Naive B cell (primary cell): ENCODE data around the gene ELOVL2. TPM values are rescaled to one million over a fixed set of nuclear protein-coding genes. Genes with fewer than 3 reads are reported as not detected.

Experiments
- ATAC-seq, 2 donors: fragments of 150-1000 bp; cut with Tn5 transposase; 2 replicates each; pipeline ENCODE4 v1.10.0; 2021; ENCODE audit warnings: low read depth in 2 of 2, mild to moderate bottlenecking in 2 of 2, moderate library complexity in 2 of 2
- DNase-seq: peaks from one replicate; pipeline ENCODE4 v3.0.0; 2022
- H3K27ac Mint-ChIP-seq, 6 donors: one replicate each; pipeline ENCODE4 v1.8.0; 2020 to 2022; ENCODE audit warnings: mild to moderate bottlenecking in 6 of 6, mixed read lengths in 6 of 6, moderate library complexity in 5 of 6, inconsistent platforms in 2 of 6
- H3K27me3 Mint-ChIP-seq, 3 donors: one replicate each; pipeline ENCODE4 v1.8.0; 2021 to 2022; ENCODE audit warnings: mixed read lengths in 3 of 3, mild to moderate bottlenecking in 1 of 3
- H3K36me3 Mint-ChIP-seq, 2 donors: one replicate each; pipeline ENCODE4 v1.8.0; 2020 to 2022; ENCODE audit warnings: mixed read lengths in 2 of 2, inconsistent platforms in 1 of 2, mild to moderate bottlenecking in 1 of 2
- H3K4me1 Mint-ChIP-seq, 3 donors: one replicate each; pipeline ENCODE4 v1.8.0; 2020 to 2022; ENCODE audit warnings: mixed read lengths in 3 of 3, inconsistent platforms in 1 of 3, mild to moderate bottlenecking in 1 of 3, moderate library complexity in 1 of 3
- H3K4me3 Mint-ChIP-seq, 8 donors: one replicate each; pipeline ENCODE4 v1.8.0; 2020 to 2022; ENCODE audit warnings: mild to moderate bottlenecking in 8 of 8, mixed read lengths in 8 of 8, moderate library complexity in 8 of 8, inconsistent platforms in 2 of 8
- H3K9me3 Mint-ChIP-seq, 7 donors: one replicate each; pipeline ENCODE4 v1.8.0; 2020 to 2022; ENCODE audit warnings: mixed read lengths in 7 of 7, mild to moderate bottlenecking in 5 of 7, inconsistent platforms in 2 of 7, moderate library complexity in 1 of 7
- polyA plus RNA-seq, 6 donors: library from polyadenylated mRNA; unstranded; fragments of 300-500 nt; fragmentation: Illumina TruSeq; gene quantifications; one replicate each; pipeline ENCODE4 v1.2.3, GENCODE V29; 2021; ENCODE audit warnings: low read depth in 6 of 6

ELOVL2 gene
- polyA plus RNA-seq, 6 donors from 2014 or later = not detected

DNA sequence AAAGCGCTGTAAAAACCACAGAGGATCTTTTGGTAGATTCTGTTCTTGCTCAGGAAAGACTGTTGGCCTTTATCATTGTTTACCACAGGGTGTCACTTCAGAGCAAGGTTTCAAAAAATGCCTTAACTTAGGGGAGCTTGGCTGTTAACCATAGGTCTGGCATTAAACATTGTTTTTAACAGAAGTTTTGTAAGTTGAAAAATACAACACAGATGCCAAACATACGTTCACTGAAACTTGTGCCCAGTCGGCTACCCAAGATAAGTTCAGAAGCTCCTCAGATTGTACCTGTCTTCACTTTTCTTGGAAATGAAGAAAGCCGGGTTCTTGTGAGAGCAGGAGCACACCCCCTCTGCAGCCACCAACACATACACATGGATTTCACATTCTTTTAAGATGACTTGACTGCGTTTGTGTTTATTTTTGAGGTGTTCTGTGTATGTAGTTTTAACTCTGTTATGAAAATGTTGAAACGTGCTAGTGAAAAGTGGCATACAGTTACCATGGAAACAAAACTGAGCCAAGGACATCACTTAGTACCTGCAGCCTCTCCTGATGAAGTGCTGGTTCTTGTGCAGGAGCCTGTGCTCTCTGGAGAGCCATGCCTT lies 92.3 kb downstream of the ELOVL2 start:
- ATAC-seq = no peak
- no peak overlapping the region for H3K4me3 Mint-ChIP-seq
- no peak for DNase-seq
- no peaks in the 10 kb centered on the region for H3K36me3 Mint-ChIP-seq
- peaks cover 0 to 5% (median 0%) of the 10 kb centered on the region in 7 donors for H3K9me3 Mint-ChIP-seq
- H3K27ac Mint-ChIP-seq = no peak overlapping the region
- H3K4me1 Mint-ChIP-seq = peaks cover 0 to 2% (median 0%) of the 10 kb centered on the region in 3 donors
- H3K27me3 Mint-ChIP-seq = peaks cover 6 to 22% (median 10%) of the 10 kb centered on the region in 3 donors

GRCh38 chr6:10949579-10950490 lies 94.3 kb downstream of the ELOVL2 start:
- Mint-ChIP-seq H3K27me3 (peaks cover 8 to 22% (median 10%) of the 10 kb centered on the region in 3 donors), H3K36me3 (no peaks in the 10 kb centered on the region), H3K9me3 (peaks cover 0 to 5% (median 0%) of the 10 kb centered on the region in 7 donors), H3K4me3 (no peak overlapping the region), H3K27ac (peak overlapping the region in 1 of 6 donors; percentile 15), H3K4me1 (peaks cover 0 to 2% (median 0%) of the 10 kb centered on the region in 3 donors)
- no peak for DNase-seq
- ATAC-seq = no peak

DNA sequence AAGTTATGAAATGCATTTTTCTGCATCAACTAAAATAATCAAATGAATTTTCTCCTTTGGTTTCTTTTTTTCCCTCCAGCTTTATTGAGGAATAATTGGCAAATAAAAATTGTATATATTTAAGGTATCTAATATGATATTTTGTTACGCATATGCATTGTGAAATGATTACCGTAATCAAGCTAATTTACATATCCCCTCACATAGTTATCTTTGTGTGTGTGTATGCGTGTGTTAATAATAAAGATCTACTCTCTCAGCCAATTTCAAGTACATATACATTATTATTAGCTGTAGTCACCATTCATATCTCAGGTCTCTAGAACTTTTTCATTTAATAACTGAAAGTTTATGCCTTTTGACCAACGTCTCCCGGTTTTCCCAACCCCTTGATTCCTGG lies 96.1 kb downstream of the ELOVL2 start:
- ATAC-seq = no peak
- H3K4me3 Mint-ChIP-seq = no peak overlapping the region
- no peaks in the 10 kb centered on the region for H3K4me1 Mint-ChIP-seq
- no peak overlapping the region for H3K27ac Mint-ChIP-seq
- H3K27me3 Mint-ChIP-seq = peaks cover 0 to 22% (median 8%) of the 10 kb centered on the region in 3 donors
- DNase-seq = no peak
- peaks cover 0 to 5% (median 0%) of the 10 kb centered on the region in 7 donors for H3K9me3 Mint-ChIP-seq
- no peaks in the 10 kb centered on the region for H3K36me3 Mint-ChIP-seq

GRCh38 chr6:10945845-10946244 lies 98.3 kb downstream of the ELOVL2 start:
- Mint-ChIP-seq H3K27me3 (peaks cover 0 to 22% (median 4%) of the 10 kb centered on the region in 3 donors), H3K27ac (no peak overlapping the region), H3K4me3 (no peak overlapping the region), H3K9me3 (peaks cover 0 to 9% (median 0%) of the 10 kb centered on the region in 7 donors), H3K36me3 (no peaks in the 10 kb centered on the region), H3K4me1 (no peaks in the 10 kb centered on the region)
- no peak for DNase-seq
- ATAC-seq = no peak

DNA sequence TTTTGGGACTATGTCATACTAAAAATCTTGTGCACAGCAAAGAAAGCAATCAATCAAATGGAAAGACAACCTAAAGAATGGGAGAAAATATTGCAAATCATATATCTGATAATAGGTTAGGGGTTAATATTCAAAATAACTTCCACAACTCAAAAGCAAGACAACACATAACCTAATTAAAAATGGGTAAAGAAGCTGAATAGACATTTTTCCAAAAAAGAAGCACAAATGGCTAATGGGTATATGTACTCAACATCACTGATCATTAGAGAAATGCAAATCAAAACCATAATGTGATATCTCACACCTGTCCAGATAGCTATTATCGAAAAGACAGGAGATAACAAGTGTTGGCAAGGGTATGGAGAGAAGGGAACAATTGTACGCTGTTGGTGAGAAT lies 104.3 kb downstream of the ELOVL2 start:
- Mint-ChIP-seq H3K4me1 (no peaks in the 10 kb centered on the region), H3K27me3 (peaks cover 17 to 21% (median 21%) of the 10 kb centered on the region in 3 donors), H3K4me3 (no peak overlapping the region), H3K27ac (no peak overlapping the region), H3K9me3 (peaks cover 0 to 23% (median 6%) of the 10 kb centered on the region in 7 donors), H3K36me3 (no peaks in the 10 kb centered on the region)
- ATAC-seq (no peak), DNase-seq (no peak)

DNA sequence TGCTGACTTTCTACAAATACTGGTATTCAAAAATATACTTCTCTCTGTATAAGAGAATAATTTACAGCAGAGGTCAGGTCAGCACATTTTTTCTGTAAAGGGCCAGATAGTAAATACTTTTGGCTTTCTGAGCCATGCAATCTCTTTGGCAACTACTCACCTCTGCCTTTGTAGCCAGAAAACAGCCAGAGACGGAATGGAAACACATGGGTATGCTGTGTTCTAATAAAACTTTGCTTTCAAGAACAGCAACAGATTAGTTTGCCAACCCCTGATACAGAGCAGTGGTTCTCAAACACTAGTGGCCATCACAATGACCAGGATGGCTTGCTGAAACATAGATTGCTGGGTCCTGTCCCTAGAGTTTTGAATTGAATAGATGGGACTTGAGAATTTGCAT lies 111.0 kb downstream of the ELOVL2 start:
- Mint-ChIP-seq H3K36me3 (no peaks in the 10 kb centered on the region), H3K4me3 (no peak overlapping the region), H3K27me3 (peaks cover 36 to 44% (median 43%) of the 10 kb centered on the region in 3 donors), H3K4me1 (no peaks in the 10 kb centered on the region), H3K27ac (no peak overlapping the region), H3K9me3 (peaks cover 0 to 6% (median 3%) of the 10 kb centered on the region in 7 donors)
- no peak for DNase-seq
- ATAC-seq = no peak

Other genes with a start within 250 kb of the ELOVL2 start
- under 1 TPM in 4 of 6 donors, not detected in 2; 0.07 to 0.16 (median 0.09) TPM for gene MAK, start 205.8 kb downstream of the ELOVL2 start, polyA plus RNA-seq
- not detected for gene GCM2, start 162.3 kb downstream of the ELOVL2 start, polyA plus RNA-seq
- gene SYCP2L, start 157.3 kb downstream of the ELOVL2 start, polyA plus RNA-seq = not detected
- gene SMIM13, start 49.5 kb upstream of the ELOVL2 start, polyA plus RNA-seq = 1 to 10 TPM; 1.1 to 4.2 (median 2.1) TPM
- under 1 TPM in 1 of 6 donors, not detected in 5; 0.15 TPM for gene ERVFRD-1, start 67.4 kb upstream of the ELOVL2 start, polyA plus RNA-seq
- 10 to 100 TPM; 42.0 to 80.5 (median 48.1) TPM for gene NEDD9, start 188.4 kb upstream of the ELOVL2 start, polyA plus RNA-seq